K562 (cell line): ENCODE data around the gene LBHD1. TPM values are rescaled to one million over a fixed set of nuclear protein-coding genes. Genes with fewer than 3 reads are reported as not detected.
A peak's percentile ranks its signal among the peaks of the same experiment; 100 is the strongest.

Source experiments
- ARID1B ChIP-seq: fragments of 450-650 bp; IDR thresholded peaks from 2 replicates; pipeline ENCODE4 v1.6.1; 2016; ENCODE audit warnings: antibody characterized with exemption, mild to moderate bottlenecking, inconsistent platforms
- DACH1 ChIP-seq: fragments of 450-650 bp; IDR thresholded peaks from 2 replicates; pipeline ENCODE4 v1.6.1; 2018; ENCODE audit not compliant: partially characterized antibody
- E2F3 ChIP-seq: fragments of 250-450 bp; sonication (Bioruptor Pico); IDR thresholded peaks from 2 replicates; pipeline ENCODE4 v1.4.0; 2020; ENCODE audit warnings: mild to moderate bottlenecking
- HDAC1 ChIP-seq, 2 experiments: fragments of 450-650 bp; IDR thresholded peaks; 2 replicates each; pipeline ENCODE4 v1.6.1; 2016 to 2017; ENCODE audit warnings: inconsistent platforms in 1 of 2, mild to moderate bottlenecking in 1 of 2, moderate library complexity in 1 of 2
- MAZ ChIP-seq, 2 experiments: fragments of 450-650 bp in 1 of 2; sonication (generic) in 1 of 2; formaldehyde crosslinking; IDR thresholded peaks in 1 of 2; conservative IDR thresholded peaks in 1 of 2; 2 replicates each; pipeline versions ENCODE4 v1.4.0 to v1.5.0; 2020; ENCODE audit warnings: mild to moderate bottlenecking in 1 of 2, missing genetic modification reagents in 1 of 2
- PHF20 ChIP-seq: fragments of 450-650 bp; IDR thresholded peaks from 2 replicates; pipeline ENCODE4 v1.6.1; 2018; ENCODE audit not compliant: partially characterized antibody
- SOX6 ChIP-seq: fragments of 450-650 bp; IDR thresholded peaks from 2 replicates; pipeline ENCODE4 v1.6.1; 2014; ENCODE audit warnings: mild to moderate bottlenecking
- TCF7L2 ChIP-seq: fragments of 150-350 bp; IDR thresholded peaks from 2 replicates; pipeline ENCODE4 v1.6.1; 2016; ENCODE audit warnings: low read depth, mild to moderate bottlenecking, low read length, moderate library complexity
- TRIM24 ChIP-seq, 2 experiments: fragments of 450-650 bp; IDR thresholded peaks; 2 replicates each; pipeline ENCODE4 v1.6.1; 2016
- XRCC5 ChIP-seq: fragments of 200-400 bp; formaldehyde crosslinking; IDR thresholded peaks from 2 replicates; pipeline ENCODE4 v1.6.1; 2017; ENCODE audit warnings: low read depth, mild to moderate bottlenecking, low read length
- polyA plus RNA-seq, 8 experiments: library from polyadenylated mRNA; depleted of rRNA in 4 of 8; stranded (reverse) in 5 of 8; unstranded in 3 of 8; fragments of >200 nt; fragmentation: Nextera tagmentation in 2 of 8; fragmentation: Illumina TruSeq in 1 of 8; extraction: Ambion mirVana in 2 of 8; extraction: Trizol in 1 of 8; gene quantifications; 2 replicates each; pipeline versions ENCODE4 v1.2.1 to v1.2.3, GENCODE V29; 2011 to 2014; ENCODE audit warnings: inconsistent platforms in 1 of 8, missing spikeins in 1 of 8
- total RNA-seq, 7 experiments: library from RNA; depleted of rRNA in 6 of 7; stranded (reverse); fragments of >200 nt in 6 of 7; fragmentation: Illumina TruSeq in 2 of 7; extraction: Trizol in 2 of 7; gene quantifications; 2 replicates each; pipeline versions ENCODE4 v1.2.1 to v1.2.3, GENCODE V29; 2011 to 2021; ENCODE audit warnings: low replicate concordance in 1 of 7
- TF ChIP-seq, protein P1 (sequence below): fragments of 450-650 bp; IDR thresholded peaks from 2 replicates; pipeline ENCODE4 v1.6.1; 2016; ENCODE audit warnings: borderline replicate concordance
- TF ChIP-seq, protein P2 (sequence below), 2 experiments: fragments of 450-650 bp; IDR thresholded peaks; 2 replicates each; pipeline ENCODE4 v1.6.1; 2016; ENCODE audit warnings: mild to moderate bottlenecking in 2 of 2, borderline replicate concordance in 1 of 2, low read depth in 1 of 2, moderate library complexity in 1 of 2
- TF ChIP-seq, protein P3 (sequence below), 2 experiments: IDR thresholded peaks; 2 replicates each; pipeline ENCODE4 v1.6.1; 2011; ENCODE audit warnings: borderline replicate concordance in 1 of 2, control low read depth in 1 of 2, low read depth in 1 of 2, low read length in 1 of 2, mild to moderate bottlenecking in 1 of 2, mixed read lengths in 1 of 2, moderate library complexity in 1 of 2; ENCODE audit not compliant: insufficient read depth in 1 of 2, insufficient read length in 1 of 2, poor library complexity in 1 of 2, severe bottlenecking in 1 of 2; ENCODE audit errors: extremely low read depth in 1 of 2

The LBHD1 gene
- total and polyA plus RNA-seq, 9 of the 15 experiments (the other 6 are each of a cell fraction or from before 2014, with no cell fraction given), result 2.6 to 28.0 (median 12.5) TPM

DNA sequence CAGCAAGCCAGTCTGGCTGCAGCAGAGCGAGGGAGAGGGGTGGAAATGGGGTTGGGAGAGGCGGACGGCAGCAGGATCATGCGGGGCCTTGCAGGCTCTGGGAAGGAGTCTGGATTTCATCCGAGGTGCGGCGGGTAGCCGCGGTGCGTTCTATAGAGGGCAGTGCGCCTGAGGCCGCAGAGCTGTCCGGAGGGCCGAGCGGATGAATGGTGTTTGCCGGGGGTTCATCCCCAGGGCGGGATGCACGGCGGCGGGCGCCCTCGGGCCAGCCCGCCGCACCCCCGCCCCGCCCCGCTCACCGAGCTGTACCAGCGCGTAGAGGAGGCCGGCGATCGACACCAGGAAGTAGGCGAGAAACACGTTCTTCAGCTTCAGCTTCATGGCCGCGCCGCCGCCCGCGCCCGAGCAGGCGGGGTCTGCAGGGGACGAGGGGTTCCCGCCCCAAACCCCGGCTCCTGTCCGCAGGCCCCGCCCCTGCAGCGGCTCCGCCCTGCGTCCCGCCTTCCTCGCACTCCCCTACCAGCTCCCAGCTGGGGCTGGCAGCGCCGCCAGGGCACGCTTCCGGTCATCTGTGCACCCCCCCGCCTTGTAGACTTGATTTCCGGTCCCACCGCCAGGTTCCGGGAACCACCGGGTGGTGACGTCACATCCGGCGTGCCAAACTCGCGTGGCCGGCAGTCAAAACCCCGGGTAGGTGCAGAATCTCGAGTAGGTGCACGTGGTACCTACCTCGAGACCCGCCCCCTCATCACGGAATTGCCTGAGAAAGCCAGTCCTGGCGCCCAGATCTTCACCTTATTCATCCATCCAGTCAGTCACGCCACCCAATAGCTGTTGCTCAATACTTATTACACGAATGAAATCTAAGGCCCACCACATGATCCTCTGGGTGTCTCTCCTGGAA lies 50.2 kb downstream of the LBHD1 start, which contains the start of gene B3GAT3 (continued):
- peak; percentile 40; the same call in 1 of the 2 replicates for TF ChIP-seq ARID1B
- TF ChIP-seq TRIM24 (IDR thresholded peaks at IDR 0.05), result peak in 1 of 2 experiments; percentile 75; a peak in 2 of 4 replicates
- peak; percentile 86 for TF ChIP-seq PHF20
- TF ChIP-seq SOX6, result peak; percentile 82
- TF ChIP-seq, protein P1, sequence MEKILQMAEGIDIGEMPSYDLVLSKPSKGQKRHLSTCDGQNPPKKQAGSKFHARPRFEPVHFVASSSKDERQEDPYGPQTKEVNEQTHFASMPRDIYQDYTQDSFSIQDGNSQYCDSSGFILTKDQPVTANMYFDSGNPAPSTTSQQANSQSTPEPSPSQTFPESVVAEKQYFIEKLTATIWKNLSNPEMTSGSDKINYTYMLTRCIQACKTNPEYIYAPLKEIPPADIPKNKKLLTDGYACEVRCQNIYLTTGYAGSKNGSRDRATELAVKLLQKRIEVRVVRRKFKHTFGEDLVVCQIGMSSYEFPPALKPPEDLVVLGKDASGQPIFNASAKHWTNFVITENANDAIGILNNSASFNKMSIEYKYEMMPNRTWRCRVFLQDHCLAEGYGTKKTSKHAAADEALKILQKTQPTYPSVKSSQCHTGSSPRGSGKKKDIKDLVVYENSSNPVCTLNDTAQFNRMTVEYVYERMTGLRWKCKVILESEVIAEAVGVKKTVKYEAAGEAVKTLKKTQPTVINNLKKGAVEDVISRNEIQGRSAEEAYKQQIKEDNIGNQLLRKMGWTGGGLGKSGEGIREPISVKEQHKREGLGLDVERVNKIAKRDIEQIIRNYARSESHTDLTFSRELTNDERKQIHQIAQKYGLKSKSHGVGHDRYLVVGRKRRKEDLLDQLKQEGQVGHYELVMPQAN, result peak; percentile 98
- peak; percentile 71; the same call in 1 of the 2 replicates for TF ChIP-seq E2F3 (CRISPR knock-in tag)
- TF ChIP-seq TCF7L2, result no peak
- peak; percentile 84 to 88 for TF ChIP-seq MAZ (CRISPR knock-in tag; conservative IDR thresholded peaks at IDR 0.05 in 1 of 2, IDR thresholded peaks at IDR 0.05 in 1 of 2)
- TF ChIP-seq, protein P2, sequence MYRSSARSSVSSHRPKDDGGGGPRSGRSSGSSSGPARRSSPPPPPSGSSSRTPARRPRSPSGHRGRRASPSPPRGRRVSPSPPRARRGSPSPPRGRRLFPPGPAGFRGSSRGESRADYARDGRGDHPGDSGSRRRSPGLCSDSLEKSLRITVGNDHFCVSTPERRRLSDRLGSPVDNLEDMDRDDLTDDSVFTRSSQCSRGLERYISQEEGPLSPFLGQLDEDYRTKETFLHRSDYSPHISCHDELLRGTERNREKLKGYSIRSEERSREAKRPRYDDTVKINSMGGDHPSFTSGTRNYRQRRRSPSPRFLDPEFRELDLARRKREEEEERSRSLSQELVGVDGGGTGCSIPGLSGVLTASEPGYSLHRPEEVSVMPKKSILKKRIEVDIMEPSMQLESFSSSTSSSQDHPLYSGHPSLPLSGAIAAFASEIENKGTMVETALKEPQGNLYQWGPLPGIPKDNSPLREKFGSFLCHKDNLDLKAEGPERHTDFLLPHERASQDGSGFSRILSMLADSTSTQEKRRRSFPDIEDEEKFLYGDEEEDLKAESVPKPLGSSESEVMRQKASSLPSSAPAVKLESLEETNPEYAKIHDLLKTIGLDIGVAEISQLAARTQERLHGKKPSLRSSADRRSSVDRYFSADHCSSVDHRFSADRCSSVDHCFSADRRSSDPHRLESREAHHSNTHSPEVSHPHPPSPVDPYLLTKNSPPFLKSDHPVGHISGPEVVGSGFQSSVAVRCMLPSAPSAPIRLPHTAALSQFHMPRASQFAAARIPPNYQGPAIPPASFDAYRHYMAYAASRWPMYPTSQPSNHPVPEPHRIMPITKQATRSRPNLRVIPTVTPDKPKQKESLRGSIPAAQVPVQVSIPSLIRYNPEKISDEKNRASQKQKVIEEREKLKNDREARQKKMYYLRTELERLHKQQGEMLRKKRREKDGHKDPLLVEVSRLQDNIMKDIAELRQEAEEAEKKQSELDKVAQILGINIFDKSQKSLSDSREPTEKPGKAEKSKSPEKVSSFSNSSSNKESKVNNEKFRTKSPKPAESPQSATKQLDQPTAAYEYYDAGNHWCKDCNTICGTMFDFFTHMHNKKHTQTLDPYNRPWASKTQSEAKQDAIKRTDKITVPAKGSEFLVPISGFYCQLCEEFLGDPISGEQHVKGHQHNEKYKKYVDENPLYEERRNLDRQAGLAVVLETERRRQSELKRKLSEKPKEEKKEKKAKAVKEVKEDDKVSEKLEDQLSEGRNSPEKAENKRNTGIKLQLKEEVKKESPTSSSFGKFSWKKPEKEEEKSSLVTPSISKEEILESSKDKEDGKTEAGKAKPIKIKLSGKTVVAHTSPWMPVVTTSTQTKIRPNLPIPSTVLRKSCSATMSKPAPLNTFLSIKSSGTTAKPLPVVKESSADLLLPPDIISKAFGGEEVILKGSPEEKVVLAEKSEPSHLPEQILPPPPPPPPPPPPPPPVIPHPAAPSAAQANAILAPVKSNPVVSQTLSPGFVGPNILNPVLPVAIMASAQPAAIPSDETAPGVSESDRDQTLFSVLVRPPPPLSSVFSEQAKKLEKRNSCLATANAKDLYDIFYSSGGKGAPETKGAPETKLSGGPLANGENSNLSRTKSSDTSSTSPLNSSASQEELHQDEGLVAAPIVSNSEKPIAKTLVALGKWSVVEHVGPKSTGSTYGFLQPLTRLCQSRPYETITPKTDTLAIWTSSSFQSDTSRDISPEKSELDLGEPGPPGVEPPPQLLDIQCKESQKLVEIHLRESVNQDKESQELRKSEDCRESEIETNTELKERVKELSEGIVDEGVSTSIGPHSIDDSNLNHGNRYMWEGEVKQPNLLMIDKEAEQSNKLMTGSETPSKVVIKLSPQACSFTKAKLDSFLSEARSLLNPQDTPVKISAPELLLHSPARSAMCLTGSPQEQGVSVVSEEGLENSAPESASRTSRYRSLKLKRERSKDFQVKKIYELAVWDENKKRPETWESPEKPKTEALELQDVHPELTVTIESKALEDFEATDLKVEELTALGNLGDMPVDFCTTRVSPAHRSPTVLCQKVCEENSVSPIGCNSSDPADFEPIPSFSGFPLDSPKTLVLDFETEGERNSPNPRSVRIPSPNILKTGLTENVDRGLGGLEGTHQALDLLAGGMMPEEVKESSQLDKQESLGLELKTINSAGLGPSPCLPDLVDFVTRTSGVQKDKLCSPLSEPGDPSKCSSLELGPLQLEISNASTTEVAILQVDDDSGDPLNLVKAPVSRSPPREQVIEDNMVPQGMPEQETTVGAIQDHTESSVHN (IDR thresholded peaks at IDR 0.05; ENCODE audit: borderline replicate concordance in 1 of 2, low read depth in 1 of 2), result peak in 1 of 2 experiments; percentile 68; a peak in 1 of 4 replicates
- peak; percentile 96 for TF ChIP-seq DACH1
- peak; percentile 63; the same call in 1 of the 2 replicates for TF ChIP-seq XRCC5
- TF ChIP-seq, protein P3, sequence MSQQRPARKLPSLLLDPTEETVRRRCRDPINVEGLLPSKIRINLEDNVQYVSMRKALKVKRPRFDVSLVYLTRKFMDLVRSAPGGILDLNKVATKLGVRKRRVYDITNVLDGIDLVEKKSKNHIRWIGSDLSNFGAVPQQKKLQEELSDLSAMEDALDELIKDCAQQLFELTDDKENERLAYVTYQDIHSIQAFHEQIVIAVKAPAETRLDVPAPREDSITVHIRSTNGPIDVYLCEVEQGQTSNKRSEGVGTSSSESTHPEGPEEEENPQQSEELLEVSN (IDR thresholded peaks at IDR 0.05; ENCODE audit: borderline replicate concordance in 1 of 2, extremely low read depth in 1 of 2, insufficient read depth in 1 of 2, insufficient read length in 1 of 2, low read depth in 1 of 2, low read length in 1 of 2, poor library complexity in 1 of 2, severe bottlenecking in 1 of 2), result peak; percentile 93
- TF ChIP-seq HDAC1 (IDR thresholded peaks at IDR 0.05), result peak in 1 of 2 experiments; percentile 98; a peak in 2 of 4 replicates
